SK-N-SH (cell line): ENCODE data around the gene RHEBL1. TPM values are rescaled to one million over a fixed set of nuclear protein-coding genes. Genes with fewer than 3 reads are reported as not detected.

ENCODE experiments used
- CTCF ChIA-PET: fragments of 300-600, 350-600 bp; formaldehyde crosslinking; extraction: SDS; loops from one replicate; lab custom pipeline; 2021; lab: Yijun Ruan, JAX
- POLR2A ChIA-PET: fragments of 350-600 bp; sonication (Branson Sonifier 250); formaldehyde crosslinking; extraction: SDS; loops from one replicate; lab custom pipeline; 2020; ENCODE audit warnings: antibody characterized with exemption, inconsistent platforms; lab: Yijun Ruan, JAX
- DNase-seq: peaks from one replicate; pipeline ENCODE4 v3.0.0; 2012
- H2AFZ ChIP-seq: fragments of 200-600 bp; sonication (generic); 2 replicates; pipeline ENCODE4 v1.8.1; 2016; ENCODE audit warnings: antibody characterized with exemption, mild to moderate bottlenecking, low read depth
- H3F3A ChIP-seq: fragments of 200-600 bp; sonication (generic); replicated peaks from 2 replicates; pipeline ENCODE3; 2016; ENCODE audit warnings: antibody characterized with exemption, mild to moderate bottlenecking; ENCODE audit not compliant: insufficient read depth
- H3K27ac ChIP-seq, 2 experiments: fragments of 200-500 bp in 1 of 2; fragments of 200-600 bp in 1 of 2; sonication (Bioruptor generic) in 1 of 2; sonication (generic), shearing (Covaris generic) in 1 of 2; 2 replicates each; pipeline versions ENCODE4 v1.5.1 to v1.6.1; 2014 to 2016; ENCODE audit warnings: low read depth in 2 of 2, inconsistent platforms in 1 of 2, low read length in 1 of 2, mild to moderate bottlenecking in 1 of 2, mixed read lengths in 1 of 2
- H3K27me3 ChIP-seq: fragments of 200-600 bp; sonication (generic), shearing (Covaris generic); 2 replicates; pipeline ENCODE4 v1.6.1; 2016; ENCODE audit warnings: mixed run types; ENCODE audit not compliant: insufficient read depth
- H3K36me3 ChIP-seq, 2 experiments: fragments of 200-500 bp in 1 of 2; fragments of 200-600 bp in 1 of 2; sonication (Bioruptor generic) in 1 of 2; sonication (generic) in 1 of 2; replicated peaks in 1 of 2; 2 replicates each; pipeline versions ENCODE3 to v1.5.1; 2014 to 2016; ENCODE audit warnings: low read length in 1 of 2, mild to moderate bottlenecking in 1 of 2; ENCODE audit not compliant: insufficient read depth in 2 of 2, control insufficient read depth in 1 of 2
- H3K4me1 ChIP-seq, 2 experiments: fragments of 200-500 bp in 1 of 2; fragments of 200-600 bp in 1 of 2; sonication (Bioruptor generic) in 1 of 2; sonication (generic), shearing (Covaris generic) in 1 of 2; 2 replicates each; pipeline versions ENCODE4 v1.5.1 to v1.6.1; 2014 to 2016; ENCODE audit warnings: low read depth in 1 of 2, low read length in 1 of 2, mixed run types in 1 of 2; ENCODE audit not compliant: insufficient read depth in 2 of 2, control insufficient read depth in 1 of 2
- H3K4me2 ChIP-seq: fragments of 200-600 bp; sonication (generic), shearing (Covaris generic); 2 replicates; pipeline ENCODE4 v1.6.1; 2017; ENCODE audit warnings: mixed run types
- H3K4me3 ChIP-seq, 2 experiments: fragments of 200-500 bp in 1 of 2; fragments of 200-600 bp in 1 of 2; sonication (Bioruptor generic) in 1 of 2; sonication (generic), shearing (Covaris generic) in 1 of 2; 2 replicates each; pipeline versions ENCODE4 v1.5.1 to v1.8.1; 2014 to 2016; ENCODE audit warnings: low read depth in 2 of 2, inconsistent platforms in 1 of 2, low read length in 1 of 2, mild to moderate bottlenecking in 1 of 2, mixed read lengths in 1 of 2, moderate library complexity in 1 of 2
- H3K79me2 ChIP-seq: fragments of 200-600 bp; sonication (generic); 2 replicates; pipeline ENCODE4 v1.8.1; 2017; ENCODE audit warnings: mild to moderate bottlenecking; ENCODE audit not compliant: insufficient read depth
- H3K9ac ChIP-seq: fragments of 200-600 bp; sonication (generic); 2 replicates; pipeline ENCODE4 v1.6.1; 2017; ENCODE audit warnings: mixed run types
- H3K9me2 ChIP-seq: fragments of 200-600 bp; sonication (generic); 2 replicates; pipeline ENCODE4 v1.6.1; 2017; ENCODE audit warnings: mixed run types
- H3K9me3 ChIP-seq: fragments of 200-600 bp; sonication (generic); 2 replicates; pipeline ENCODE4 v1.6.1; 2017; ENCODE audit warnings: mixed run types, mild to moderate bottlenecking, moderate library complexity
- H4K20me1 ChIP-seq: fragments of 200-600 bp; sonication (generic); 2 replicates; pipeline ENCODE4 v1.6.1; 2017; ENCODE audit warnings: mild to moderate bottlenecking, mixed run types; ENCODE audit not compliant: insufficient read depth
- CHD2 ChIP-seq: fragments of 150-350 bp; IDR thresholded peaks from 2 replicates; pipeline ENCODE4 v1.6.1; 2018; ENCODE audit warnings: low read length; ENCODE audit not compliant: partially characterized antibody
- FOXJ3 ChIP-seq: sonication (generic); formaldehyde crosslinking; IDR thresholded peaks from 2 replicates; pipeline ENCODE4 v1.5.1; 2020; ENCODE audit warnings: mild to moderate bottlenecking, missing genetic modification reagents
- MXI1 ChIP-seq: IDR thresholded peaks from 2 replicates; pipeline ENCODE4 v1.6.1; 2012; ENCODE audit warnings: mild to moderate bottlenecking, low read depth, low read length, improper control_type of control experiment
- NFIC ChIP-seq: IDR thresholded peaks from 2 replicates; pipeline ENCODE4 v1.4.0; 2012; ENCODE audit warnings: borderline replicate concordance
- PBX3 ChIP-seq: IDR thresholded peaks from 2 replicates; pipeline ENCODE4; 2012
- RAD21 ChIP-seq: IDR thresholded peaks from 2 replicates; pipeline ENCODE4 v1.6.1; 2012; ENCODE audit warnings: mild to moderate bottlenecking, low read length
- RXRA ChIP-seq: IDR thresholded peaks from 2 replicates; pipeline ENCODE4 v1.4.0; 2012; ENCODE audit warnings: low read depth, mild to moderate bottlenecking, borderline replicate concordance
- SIN3A ChIP-seq: IDR thresholded peaks from 2 replicates; pipeline ENCODE4 v1.6.1; 2012; ENCODE audit warnings: low read depth, mild to moderate bottlenecking, low read length, moderate library complexity, borderline replicate concordance
- SMC3 ChIP-seq: IDR thresholded peaks from 2 replicates; pipeline ENCODE4 v1.6.1; 2012; ENCODE audit warnings: low read depth, low read length, improper control_type of control experiment
- TAF1 ChIP-seq: IDR thresholded peaks from 2 replicates; pipeline ENCODE4 v1.6.1; 2012; ENCODE audit warnings: low read depth, mild to moderate bottlenecking, low read length, moderate library complexity, borderline replicate concordance
- TCF12 ChIP-seq: IDR thresholded peaks from 2 replicates; pipeline ENCODE4 v1.4.0; 2012
- YY1 ChIP-seq: IDR thresholded peaks from 2 replicates; pipeline ENCODE4 v1.4.0; 2012; ENCODE audit warnings: low read depth, mild to moderate bottlenecking
- WGBS: methylation state at CpG from one replicate; pipeline ENCODE4 v1.1.6; 2017; ENCODE audit warnings: low lambda C conversion rate; 5-methylcytosine and 5-hydroxymethylcytosine counted together
- polyA plus RNA-seq, 3 experiments: library from polyadenylated mRNA; depleted of rRNA; stranded (reverse); fragments of >200 nt; gene quantifications; 2 replicates each; pipeline ENCODE4 v1.2.3, GENCODE V29; 2012

The RHEBL1 gene
- polyA plus RNA-seq, 1 of the 3 experiments (the other 2 are of a cell fraction): 2.2 TPM

GRCh38 chr12:49017891-49018260 lies 51.9 kb downstream of the RHEBL1 start:
- peak; percentile 60 for DNase-seq
- Histone ChIP-seq H3F3A (peaks cover 21% of the 10 kb centered on the region), H3K4me1 (peaks cover 0 to 14% of the 10 kb centered on the region in 2 experiments; a peak in 2 of 4 replicates), H3K27ac (peak overlapping the region; percentile 90 to 93), H3K4me2 (peak overlapping the region; percentile 84), H3K9ac (peak overlapping the region; percentile 91), H2AFZ (no peak overlapping the region), H3K79me2 (peaks cover 39% of the 10 kb centered on the region), H4K20me1 (no peaks in the 10 kb centered on the region; the same call in 1 of the 2 replicates), H3K9me2 (no peaks in the 10 kb centered on the region), H3K36me3 (peaks cover 14 to 16% of the 10 kb centered on the region in 2 experiments), H3K9me3 (no peaks in the 10 kb centered on the region), H3K27me3 (no peaks in the 10 kb centered on the region), H3K4me3 (peak overlapping the region; percentile 79 to 93)
- no peak for TF ChIP-seq TCF12
- TF ChIP-seq SIN3A: 0 out of 2 replicates have a peak, but pooled peaks have one; percentile 25
- WGBS: 2% methylated on average over 6 of the region's 8 CpGs
- ChIA-PET POLR2A (interaction anchor here (0.7 to 1.6 kb wide), 6 partner anchors 12 to 61 kb away, joined by 3 to 5 read pairs (median 3); partner anchors contain the start of gene ARF3), CTCF (interaction anchor here (0.8 to 11.3 kb wide), 10 partner anchors 9 to 165 kb away, joined by 3 to 136 read pairs (median 4); partner anchors contain the start of genes DDN, FKBP11 and WNT1)

GRCh38 chr12:49015196-49015595 lies 54.6 kb downstream of the RHEBL1 start:
- peaks cover 9 to 27% of the 10 kb centered on the region in 2 experiments for H3K36me3 ChIP-seq
- H3K27me3 ChIP-seq: no peaks in the 10 kb centered on the region
- H3K4me3 ChIP-seq: no peak overlapping the region
- no peak overlapping the region for H2AFZ ChIP-seq
- no peaks in the 10 kb centered on the region for H3K9me2 ChIP-seq
- POLR2A ChIA-PET: no interaction called here
- no peak overlapping the region for H3K9ac ChIP-seq
- WGBS: 100% methylated on average over 1 of the region's 1 CpG
- no peak for DNase-seq
- peaks cover 12% of the 10 kb centered on the region for H3F3A ChIP-seq
- H3K9me3 ChIP-seq: no peaks in the 10 kb centered on the region
- H4K20me1 ChIP-seq: no peaks in the 10 kb centered on the region; the same call in 1 of the 2 replicates
- H3K4me1 ChIP-seq: peaks cover 0 to 14% of the 10 kb centered on the region in 2 experiments; a peak in 2 of 4 replicates
- H3K27ac ChIP-seq: no peak overlapping the region
- H3K4me2 ChIP-seq: no peak overlapping the region
- TF ChIP-seq YY1 (no peak), FOXJ3 (CRISPR knock-in tag) (no peak), RXRA (no peak), NFIC (no peak), TAF1 (no peak), RAD21 (no peak), PBX3 (no peak), SMC3 (no peak), SIN3A (no peak), MXI1 (no peak), CHD2 (no peak)
- TF ChIP-seq, all 33 proteins: peak for 0
- CTCF ChIA-PET: interaction anchor here (0.9 to 11.3 kb wide), 6 partner anchors 9 to 73 kb away, joined by 3 to 136 read pairs (median 4); partner anchors contain the start of genes DDN, WNT1 and WNT10B
- peaks cover 39% of the 10 kb centered on the region for H3K79me2 ChIP-seq

Other genes with a start within 250 kb of the RHEBL1 start
- 50.4 and 52.5 TPM in 2 replicates for gene DDX23, start 217.8 kb downstream of the RHEBL1 start, polyA plus RNA-seq (2012; rRNA removed)
- 0.19 and 0.39 TPM in 2 replicates for gene RND1, start 204.1 kb downstream of the RHEBL1 start, polyA plus RNA-seq (2012; rRNA removed)
- 23.7 and 28.5 TPM in 2 replicates for gene FKBP11, start 144.5 kb downstream of the RHEBL1 start, polyA plus RNA-seq (2012; rRNA removed)
- gene ARF3, start 112.5 kb downstream of the RHEBL1 start, polyA plus RNA-seq (2012; rRNA removed): 204 and 261 TPM in 2 replicates
- 0.11 and 0.18 TPM in 2 replicates for gene WNT10B, start 98.2 kb downstream of the RHEBL1 start, polyA plus RNA-seq (2012; rRNA removed)
- not detected in 2 replicates for gene WNT1, start 91.7 kb downstream of the RHEBL1 start, polyA plus RNA-seq (2012; rRNA removed)
- 0.20 and 0.24 TPM in 2 replicates for gene DDN, start 70.6 kb downstream of the RHEBL1 start, polyA plus RNA-seq (2012; rRNA removed)
- gene PRKAG1, start 51.2 kb downstream of the RHEBL1 start, polyA plus RNA-seq (2012; rRNA removed): 75.1 and 113 TPM in 2 replicates
- gene KMT2D, start 9.2 kb downstream of the RHEBL1 start, polyA plus RNA-seq (2012; rRNA removed): 16.3 and 30.5 TPM in 2 replicates
- 0.08 and 0.13 TPM in 2 replicates for gene DHH, start 24.8 kb upstream of the RHEBL1 start, polyA plus RNA-seq (2012; rRNA removed)
- gene LMBR1L, start 40.9 kb upstream of the RHEBL1 start, polyA plus RNA-seq (2012; rRNA removed): 43.0 and 61.4 TPM in 2 replicates
- gene TUBA1B, start 61.4 kb upstream of the RHEBL1 start, polyA plus RNA-seq (2012; rRNA removed): 2,454 and 2,856 TPM in 2 replicates
- gene TUBA1A, start 119.1 kb upstream of the RHEBL1 start, polyA plus RNA-seq (2012; rRNA removed): 1,427 and 1,906 TPM in 2 replicates
- gene TUBA1C, start 195.1 kb upstream of the RHEBL1 start, polyA plus RNA-seq (2012; rRNA removed): 3.3 and 4.6 TPM in 2 replicates
- gene PRPH, start 225.2 kb upstream of the RHEBL1 start, polyA plus RNA-seq (2012; rRNA removed): 1.7 and 1.9 TPM in 2 replicates